MCF 10A (cell line): ENCODE data around the gene MBOAT7. TPM values are rescaled to one million over a fixed set of nuclear protein-coding genes. Genes with fewer than 3 reads are reported as not detected.

Source experiments
- BruUV-seq: library from RNA; stranded (reverse); fragments of 400-500 nt; replicated peaks from 2 replicates; lab custom pipeline; 2021; lab: Mats Ljungman, UMichigan
- CTCF ChIA-PET: fragments of 300-600 bp; sonication (Branson Sonifier 250); formaldehyde crosslinking; extraction: SDS; loops from one replicate; lab custom pipeline; 2021; ENCODE audit warnings: antibody characterized with exemption, inconsistent platforms; lab: Yijun Ruan, JAX
- POLR2A ChIA-PET: fragments of 300-600, 350-650 bp; sonication (Branson Sonifier 250); formaldehyde crosslinking; extraction: SDS; loops from one replicate; lab custom pipeline; 2020; ENCODE audit warnings: antibody characterized with exemption, inconsistent platforms; lab: Yijun Ruan, JAX
- DNase-seq: peaks from one replicate; pipeline ENCODE4 v3.0.0-alpha.2; 2018; ENCODE audit not compliant: unreplicated experiment
- H3K27ac Mint-ChIP-seq: one replicate; pipeline ENCODE4 v1.8.0; 2022; ENCODE audit warnings: mild to moderate bottlenecking, low read depth, mixed read lengths; ENCODE audit not compliant: unreplicated experiment
- H3K27me3 Mint-ChIP-seq: one replicate; pipeline ENCODE4 v1.8.0; 2022; ENCODE audit warnings: mixed read lengths; ENCODE audit not compliant: insufficient read depth, unreplicated experiment
- H3K36me3 Mint-ChIP-seq: one replicate; pipeline ENCODE4 v1.8.0; 2022; ENCODE audit warnings: mild to moderate bottlenecking, moderate library complexity, mixed read lengths; ENCODE audit not compliant: insufficient read depth, unreplicated experiment
- H3K4me1 Mint-ChIP-seq: one replicate; pipeline ENCODE4 v1.8.0; 2022; ENCODE audit warnings: mixed read lengths; ENCODE audit not compliant: insufficient read depth, unreplicated experiment
- H3K4me3 Mint-ChIP-seq: one replicate; pipeline ENCODE4 v1.8.0; 2022; ENCODE audit warnings: mild to moderate bottlenecking, moderate library complexity, mixed read lengths; ENCODE audit not compliant: unreplicated experiment
- H3K9me3 Mint-ChIP-seq: one replicate; pipeline ENCODE4 v1.8.0; 2022; ENCODE audit warnings: mixed read lengths; ENCODE audit not compliant: unreplicated experiment
- CTCF ChIP-seq: fragments of 200-600 bp; IDR thresholded peaks from one replicate; pipeline ENCODE4 v1.8.0; 2022; ENCODE audit warnings: antibody characterized with exemption, mild to moderate bottlenecking; ENCODE audit not compliant: unreplicated experiment
- intact Hi-C: fragments of 100-400 bp; cut with micrococcal nuclease; formaldehyde crosslinking; loops from 2 replicates; pipeline ENCODE4 v1.14.1; 2022
- total RNA-seq: library from RNA; stranded (reverse); gene quantifications from 2 replicates; pipeline ENCODE4 v1.2.3, GENCODE V29; 2022

The MBOAT7 gene
- total RNA-seq, 1 experiment from 2014 or later, result 43.8 TPM

GRCh38 chr19:54133957-54134590 is 55.3 kb downstream of the MBOAT7 start:
- DNase-seq, result no peak
- POLR2A ChIA-PET, result interaction anchor here (0.5 to 0.6 kb wide), 3 partner anchors 19 to 66 kb away, joined by 3 read pairs; no protein-coding TSS in a partner anchor
- Mint-ChIP-seq H3K9me3 (no peaks in the 10 kb centered on the region), H3K27ac (no peak overlapping the region), H3K4me3 (no peak overlapping the region), H3K4me1 (peaks cover 11% of the 10 kb centered on the region), H3K36me3 (peaks cover 15% of the 10 kb centered on the region), H3K27me3 (no peaks in the 10 kb centered on the region)
- CTCF ChIA-PET, result no interaction called here
- intact Hi-C loops, result no loop called here
- BruUV-seq, result no TSS peak
- no peak for TF ChIP-seq CTCF

GRCh38 chr19:54133312-54133956 is 55.9 kb downstream of the MBOAT7 start:
- ChIA-PET CTCF (no interaction called here), POLR2A (no interaction called here)
- H3K4me1 Mint-ChIP-seq, result peaks cover 6% of the 10 kb centered on the region
- BruUV-seq, result no TSS peak
- H3K4me3 Mint-ChIP-seq, result no peak overlapping the region
- no peak for TF ChIP-seq CTCF
- peak; percentile 56 for DNase-seq
- H3K27ac Mint-ChIP-seq, result no peak overlapping the region
- H3K27me3 Mint-ChIP-seq, result no peaks in the 10 kb centered on the region
- no peaks in the 10 kb centered on the region for H3K9me3 Mint-ChIP-seq
- peaks cover 21% of the 10 kb centered on the region for H3K36me3 Mint-ChIP-seq
- intact Hi-C loops, result no loop called here

DNA sequence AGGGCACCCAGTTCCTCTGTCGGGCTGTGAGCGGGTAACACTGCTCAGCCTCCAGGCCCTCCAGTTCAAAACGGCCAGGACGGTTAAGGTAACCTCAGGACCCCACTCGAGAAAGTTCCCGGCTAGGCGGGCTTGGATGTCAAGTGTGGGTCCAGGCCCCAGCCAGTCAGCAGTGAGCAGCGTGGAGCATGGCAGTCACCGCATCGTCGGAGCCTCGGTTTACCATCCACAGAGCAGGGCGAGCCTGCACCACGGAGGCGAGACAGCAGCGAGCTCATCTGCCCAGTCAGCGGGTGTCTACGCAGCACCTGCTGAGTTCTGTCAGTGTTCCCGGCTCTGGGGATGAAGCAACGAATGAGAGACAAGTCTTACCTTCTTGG is 59.8 kb downstream of the MBOAT7 start:
- Mint-ChIP-seq H3K4me1 (no peaks in the 10 kb centered on the region), H3K4me3 (no peak overlapping the region), H3K9me3 (no peaks in the 10 kb centered on the region), H3K27me3 (no peaks in the 10 kb centered on the region), H3K27ac (no peak overlapping the region), H3K36me3 (peaks cover 52% of the 10 kb centered on the region)
- no TSS peak for BruUV-seq
- intact Hi-C loops, result no loop called here
- ChIA-PET POLR2A (interaction anchor here (0.6 kb wide), 1 partner anchor 22 kb away, joined by 4 read pairs; no protein-coding TSS in a partner anchor), CTCF (interaction anchor here (0.5 to 0.7 kb wide), 2 partner anchors 13 to 187 kb away, joined by 3 to 4 read pairs; no protein-coding TSS in a partner anchor)
- DNase-seq, result no peak
- TF ChIP-seq CTCF, result no peak

GRCh38 chr19:54128796-54129616 is 60.4 kb downstream of the MBOAT7 start:
- H3K27me3 Mint-ChIP-seq, result no peaks in the 10 kb centered on the region
- DNase-seq, result no peak
- ChIA-PET CTCF (no interaction called here), POLR2A (no interaction called here)
- peaks cover 52% of the 10 kb centered on the region for H3K36me3 Mint-ChIP-seq
- no peak overlapping the region for H3K27ac Mint-ChIP-seq
- TF ChIP-seq CTCF, result no peak
- H3K4me3 Mint-ChIP-seq, result no peak overlapping the region
- no peaks in the 10 kb centered on the region for H3K9me3 Mint-ChIP-seq
- no TSS peak for BruUV-seq
- no peaks in the 10 kb centered on the region for H3K4me1 Mint-ChIP-seq
- intact Hi-C loops, result no loop called here
